Activated CD8-positive, alpha-beta T cell treated with anti-CD3 and anti-CD28 coated beads for 36 hours (primary cell): Measurements from ENCODE around the gene MMP1. TPM values are rescaled to one million over a fixed set of nuclear protein-coding genes. Genes with fewer than 3 reads are reported as not detected.

Source experiments
- ATAC-seq: fragments of 200-7000 bp; cut with Tn5 transposase; one replicate; pipeline ENCODE4 v1.10.0; 2021; ENCODE audit warnings: mild to moderate bottlenecking, moderate library complexity
- CTCF ChIA-PET: fragments of 350-600 bp; sonication (Branson Sonifier 250); formaldehyde crosslinking; loops from one replicate; lab custom pipeline; 2021; ENCODE audit warnings: antibody characterized with exemption; lab: Charles Lee
- POLR2A ChIA-PET: fragments of 350-600 bp; sonication (Branson Sonifier 250); formaldehyde crosslinking; loops from one replicate; lab custom pipeline; 2021; ENCODE audit warnings: antibody characterized with exemption; lab: Charles Lee
- DNase-seq: peaks from one replicate; pipeline ENCODE4 v3.0.0-alpha.2; 2020
- H3K27ac Mint-ChIP-seq: one replicate; pipeline ENCODE4 v1.8.0; 2021; ENCODE audit warnings: mild to moderate bottlenecking, mixed read lengths
- H3K27me3 Mint-ChIP-seq: one replicate; pipeline ENCODE4 v1.8.0; 2021; ENCODE audit warnings: mixed read lengths
- H3K36me3 Mint-ChIP-seq: one replicate; pipeline ENCODE4 v1.8.0; 2021; ENCODE audit warnings: low read depth, mixed read lengths
- H3K4me1 Mint-ChIP-seq: one replicate; pipeline ENCODE4 v1.8.0; 2021; ENCODE audit warnings: low read depth, mixed read lengths
- H3K4me3 Mint-ChIP-seq: one replicate; pipeline ENCODE4 v1.8.0; 2021; ENCODE audit warnings: mild to moderate bottlenecking, moderate library complexity, mixed read lengths
- H3K9me3 Mint-ChIP-seq: one replicate; pipeline ENCODE4 v1.8.0; 2021; ENCODE audit warnings: mixed read lengths
- CTCF ChIP-seq: fragments of 200-600 bp; IDR thresholded peaks from one replicate; pipeline ENCODE4 v1.8.0; 2022; ENCODE audit warnings: antibody characterized with exemption, mild to moderate bottlenecking
- intact Hi-C: fragments of 100-400 bp; cut with micrococcal nuclease; formaldehyde crosslinking; loops from one replicate; pipeline ENCODE4 v1.10.0; 2022
- total RNA-seq, 2 experiments: library from RNA; stranded (reverse); gene quantifications; one replicate each; pipeline ENCODE4 v1.2.3, GENCODE V29; 2021

The MMP1 gene
- total RNA-seq, 2 experiments from 2014 or later = not detected

DNA sequence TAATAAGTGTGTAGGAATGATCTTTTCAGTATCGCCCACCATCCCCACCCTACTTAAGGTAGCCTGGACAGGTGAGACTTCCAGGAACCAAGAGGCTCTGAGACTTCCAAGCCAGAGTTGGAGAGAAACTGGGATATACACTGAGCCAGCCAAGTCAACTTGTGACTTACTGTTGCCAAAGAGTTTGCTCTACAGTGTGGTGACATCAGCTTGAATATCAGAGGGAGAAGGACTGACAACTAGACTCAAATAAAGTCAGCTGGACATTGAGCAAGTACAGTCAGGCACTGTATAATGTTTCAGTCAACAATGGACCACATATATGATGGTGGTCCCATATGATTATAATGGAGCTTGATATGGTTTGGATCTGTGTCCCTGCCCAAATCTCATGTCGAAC is 16.3 kb downstream of the MMP1 start:
- H3K4me1 Mint-ChIP-seq = no peaks in the 10 kb centered on the region
- intact Hi-C loops = no loop called here
- no peak overlapping the region for H3K27ac Mint-ChIP-seq
- peaks cover 4% of the 10 kb centered on the region for H3K27me3 Mint-ChIP-seq
- H3K9me3 Mint-ChIP-seq = no peaks in the 10 kb centered on the region
- no peak overlapping the region for H3K4me3 Mint-ChIP-seq
- POLR2A ChIA-PET = no interaction called here
- TF ChIP-seq CTCF = no peak
- DNase-seq = no peak
- no peak for ATAC-seq
- H3K36me3 Mint-ChIP-seq = no peaks in the 10 kb centered on the region
- CTCF ChIA-PET = no interaction called here

DNA sequence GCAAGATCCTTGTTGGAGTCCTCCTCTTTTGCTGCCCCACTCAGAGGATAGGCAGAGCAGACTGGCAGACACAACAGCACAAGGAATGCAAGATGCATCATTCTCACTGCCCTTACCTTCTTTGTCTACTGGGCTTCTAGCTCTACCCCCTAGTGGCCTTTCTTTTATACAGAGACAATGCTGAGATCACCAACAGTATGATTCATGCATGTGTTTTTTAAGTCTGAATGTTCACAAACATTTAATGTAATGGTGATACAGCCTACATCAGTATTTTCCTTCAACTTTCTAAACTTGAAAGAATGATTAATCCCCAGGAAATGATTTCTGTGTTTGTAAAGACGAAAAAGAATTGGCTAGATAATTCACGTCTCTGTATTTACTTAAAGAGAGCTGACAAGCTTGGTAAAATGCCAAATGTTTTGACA is 17.5 kb downstream of the MMP1 start, which contains the start of gene MMP10:
TSS of gene MMP10 (minus strand) at position 138 of the 428 bp plus-strand sequence. CDS start at position 101, 37 bp downstream.
- Mint-ChIP-seq H3K4me3 (no peak within 1 kb of the TSS), H3K36me3 (no peaks in the 10 kb centered on the region), H3K27me3 (peaks cover 4% of the 10 kb centered on the region), H3K4me1 (no peaks in the 10 kb centered on the region), H3K27ac (no peak within 1 kb of the TSS), H3K9me3 (no peaks in the 10 kb centered on the region)
- ATAC-seq (no peak), DNase-seq (no peak)
- POLR2A ChIA-PET = no interaction called here
- CTCF ChIA-PET = interaction anchor here (0.8 kb wide), 1 partner anchor 10 kb away, joined by 3 read pairs; no protein-coding TSS in a partner anchor
- intact Hi-C loops = no loop called here
- TF ChIP-seq CTCF = peak; percentile 19

GRCh38 chr11:102776454-102776853 is 21.5 kb downstream of the MMP1 start:
- TF ChIP-seq CTCF = no peak
- H3K36me3 Mint-ChIP-seq = no peaks in the 10 kb centered on the region
- H3K9me3 Mint-ChIP-seq = no peaks in the 10 kb centered on the region
- ChIA-PET CTCF (interaction anchor here (0.7 to 1.5 kb wide), 2 partner anchors 42 to 164 kb away, joined by 3 read pairs; no protein-coding TSS in a partner anchor), POLR2A (no interaction called here)
- H3K4me3 Mint-ChIP-seq = no peak overlapping the region
- H3K27ac Mint-ChIP-seq = no peak overlapping the region
- no peak for ATAC-seq
- no peaks in the 10 kb centered on the region for H3K4me1 Mint-ChIP-seq
- no peak for DNase-seq
- intact Hi-C loops = no loop called here
- H3K27me3 Mint-ChIP-seq = peaks cover 10% of the 10 kb centered on the region

DNA sequence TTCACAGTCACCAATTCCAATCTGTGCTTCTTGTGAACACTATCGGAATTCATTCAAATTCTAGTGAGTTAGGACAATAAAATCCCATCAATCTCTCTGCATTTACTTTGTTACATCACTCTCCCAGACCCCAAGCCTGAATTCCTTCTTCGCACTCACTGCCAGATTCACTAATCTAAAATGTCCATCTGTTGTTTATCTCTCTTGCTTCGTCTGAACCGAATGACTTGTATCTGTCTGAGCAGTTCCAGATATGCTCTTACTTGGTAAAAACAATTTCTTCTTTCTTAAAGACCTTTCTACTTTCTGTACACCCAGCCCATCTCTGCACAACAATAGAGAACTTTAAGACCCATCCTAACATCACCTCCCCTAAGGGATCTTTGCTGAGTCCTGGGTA is 24.6 kb downstream of the MMP1 start:
- no peak for TF ChIP-seq CTCF
- Mint-ChIP-seq H3K27ac (no peak overlapping the region), H3K9me3 (no peaks in the 10 kb centered on the region), H3K36me3 (no peaks in the 10 kb centered on the region), H3K27me3 (peaks cover 11% of the 10 kb centered on the region), H3K4me1 (no peaks in the 10 kb centered on the region), H3K4me3 (no peak overlapping the region)
- intact Hi-C loops = no loop called here
- ATAC-seq (no peak), DNase-seq (no peak)
- CTCF ChIA-PET = no interaction called here
- POLR2A ChIA-PET = no interaction called here

DNA sequence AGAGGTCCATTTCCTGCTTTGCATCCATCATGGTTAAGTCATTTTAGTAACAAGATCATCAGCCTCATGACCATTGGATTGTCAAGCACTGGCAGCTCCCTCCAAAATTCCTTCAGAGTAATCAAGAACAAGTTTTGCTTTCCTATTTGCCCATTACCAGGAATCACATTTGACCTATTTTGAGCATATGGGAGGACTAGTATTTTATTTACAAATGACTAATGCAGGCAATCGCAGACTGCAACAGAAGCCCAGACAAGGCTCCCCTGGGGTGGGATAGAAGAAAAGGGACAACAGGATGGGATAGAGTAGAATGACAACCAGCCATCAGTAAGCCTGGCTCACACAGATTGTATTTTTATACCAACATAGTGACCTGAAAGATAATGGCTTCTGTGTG is 26.6 kb downstream of the MMP1 start:
- H3K27ac Mint-ChIP-seq = no peak overlapping the region
- ChIA-PET CTCF (no interaction called here), POLR2A (no interaction called here)
- ATAC-seq (no peak), DNase-seq (no peak)
- intact Hi-C loops = no loop called here
- no peak for TF ChIP-seq CTCF
- no peak overlapping the region for H3K4me3 Mint-ChIP-seq
- H3K9me3 Mint-ChIP-seq = no peaks in the 10 kb centered on the region
- H3K36me3 Mint-ChIP-seq = no peaks in the 10 kb centered on the region
- H3K27me3 Mint-ChIP-seq = peaks cover 21% of the 10 kb centered on the region
- no peaks in the 10 kb centered on the region for H3K4me1 Mint-ChIP-seq
